CD4-positive, alpha-beta T cell (primary cell): Measurements from ENCODE around the gene ABCC12. TPM values are rescaled to one million over a fixed set of nuclear protein-coding genes. Genes with fewer than 3 reads are reported as not detected.
A peak's percentile ranks its signal among the peaks of the same experiment; 100 is the strongest.

Experiments used
- ATAC-seq: fragments of 200-7000 bp; cut with Tn5 transposase; one replicate; pipeline ENCODE4 v1.10.0; 2022; ENCODE audit warnings: mild to moderate bottlenecking; ENCODE audit not compliant: poor library complexity
- CTCF ChIA-PET: fragments of 350-600 bp; sonication (Branson Sonifier 250); formaldehyde crosslinking; loops from one replicate; lab custom pipeline; 2021; ENCODE audit warnings: antibody characterized with exemption, inconsistent platforms; lab: Charles Lee
- POLR2A ChIA-PET: fragments of 350-600 bp; sonication (Branson Sonifier 250); formaldehyde crosslinking; loops from one replicate; lab custom pipeline; 2021; ENCODE audit warnings: antibody characterized with exemption, inconsistent platforms; lab: Charles Lee
- DNase-seq, 14 experiments: peaks; one replicate each; pipeline ENCODE4 v3.0.0-alpha.2; 2013 to 2020; ENCODE audit warnings: mixed read lengths in 2 of 14
- H3K27ac ChIP-seq, 2 donors: one replicate each; pipeline versions ENCODE4 v1.5.1 to v1.7.0; 2013; ENCODE audit warnings: low read length in 2 of 2, low read depth in 1 of 2, mild to moderate bottlenecking in 1 of 2
- H3K27me3 ChIP-seq, 2 experiments: 1 replicate in 1 of 2; 2 replicates in 1 of 2; pipeline versions ENCODE4 v1.6.1 to v1.7.0; 2013; ENCODE audit warnings: low read length in 2 of 2, control low read depth in 1 of 2, mild to moderate bottlenecking in 1 of 2, moderate library complexity in 1 of 2; ENCODE audit not compliant: insufficient read depth in 2 of 2, control insufficient read depth in 1 of 2
- H3K36me3 ChIP-seq: one replicate; pipeline ENCODE4 v1.6.1; 2013; ENCODE audit warnings: low read length, control low read depth; ENCODE audit not compliant: insufficient read depth
- H3K4me1 ChIP-seq: one replicate; pipeline ENCODE4 v1.6.1; 2013; ENCODE audit warnings: low read length, control low read depth; ENCODE audit not compliant: insufficient read depth
- H3K4me3 ChIP-seq: one replicate; pipeline ENCODE4 v1.5.1; 2013; ENCODE audit warnings: mild to moderate bottlenecking, low read length, moderate library complexity
- H3K9me3 ChIP-seq, 2 experiments: 1 replicate in 1 of 2; 2 replicates in 1 of 2; pipeline versions ENCODE4 v1.6.1 to v1.7.0; 2013; ENCODE audit warnings: low read length in 2 of 2, mild to moderate bottlenecking in 2 of 2, control low read depth in 1 of 2, moderate library complexity in 1 of 2; ENCODE audit not compliant: control insufficient read depth in 1 of 2, insufficient read depth in 1 of 2
- H3K27ac Mint-ChIP-seq: one replicate; pipeline ENCODE4 v1.8.0; 2020; ENCODE audit warnings: mixed read lengths
- H3K27me3 Mint-ChIP-seq: one replicate; pipeline ENCODE4 v1.8.0; 2021; ENCODE audit warnings: mixed read lengths
- H3K36me3 Mint-ChIP-seq: one replicate; pipeline ENCODE4 v1.8.0; 2021; ENCODE audit warnings: low read depth, mixed read lengths
- H3K4me1 Mint-ChIP-seq: one replicate; pipeline ENCODE4 v1.8.0; 2021; ENCODE audit warnings: low read depth, mixed read lengths
- H3K4me3 Mint-ChIP-seq: one replicate; pipeline ENCODE4 v1.8.0; 2020; ENCODE audit warnings: mild to moderate bottlenecking, mixed read lengths
- H3K9me3 Mint-ChIP-seq: one replicate; pipeline ENCODE4 v1.8.0; 2020; ENCODE audit warnings: mixed read lengths
- CTCF ChIP-seq: fragments of 200-600 bp; IDR thresholded peaks from one replicate; pipeline ENCODE4 v1.8.0; 2022; ENCODE audit warnings: antibody characterized with exemption, mild to moderate bottlenecking
- intact Hi-C, 2 experiments: fragments of 100-400 bp; cut with DNase I in 1 of 2; cut with micrococcal nuclease in 1 of 2; formaldehyde crosslinking; loops; one replicate each; pipeline versions ENCODE4 v1.15.1 to v1.9.0; 2023 to 2025; cut with DNase I, micrococcal nuclease
- total RNA-seq, 174 experiments: library from RNA in 2 of 174; stranded (reverse) in 2 of 174; gene quantifications; one replicate each; pipeline ENCODE4 v1.2.3 and lab custom pipeline; 2021 to 2026

ABCC12 gene
- total RNA-seq, 2 experiments from 2014 or later, result not detected

GRCh38 chr16:48165961-48166578 is 10.3 kb upstream of the ABCC12 start:
- Histone ChIP-seq H3K27ac (no peak overlapping the region), H3K27me3 (no peaks in the 10 kb centered on the region), H3K9me3 (no peaks in the 10 kb centered on the region), H3K4me3 (no peak overlapping the region), H3K36me3 (no peaks in the 10 kb centered on the region), H3K4me1 (peaks cover 5% of the 10 kb centered on the region)
- H3K4me3 Mint-ChIP-seq, result no peak overlapping the region
- no peaks in the 10 kb centered on the region for H3K9me3 Mint-ChIP-seq
- peaks cover 5% of the 10 kb centered on the region for H3K4me1 Mint-ChIP-seq
- ATAC-seq (no peak), DNase-seq (no peak)
- H3K27me3 Mint-ChIP-seq, result no peaks in the 10 kb centered on the region
- no peaks in the 10 kb centered on the region for H3K36me3 Mint-ChIP-seq
- H3K27ac Mint-ChIP-seq, result no peak overlapping the region
- TF ChIP-seq CTCF, result no peak
- CTCF ChIA-PET, result interaction anchor here (0.6 to 2.1 kb wide), 3 partner anchors 11 to 1128 kb away, joined by 3 to 15 read pairs (median 4); no protein-coding TSS in a partner anchor
- POLR2A ChIA-PET, result no interaction called here
- intact Hi-C loops, result loop anchor here (2.0 kb wide), 4 partner anchors 1023 to 1219 kb away; partner anchors contain the start of gene NETO2 (in 2 of the 2)

- DNase-seq (peak; percentile 37 to 79 (median 57)), ATAC-seq (peak; percentile 81)
- H3K4me1 ChIP-seq, result peaks cover 5% of the 10 kb centered on the region
- intact Hi-C loops, result loop anchor here (2.0 to 5.0 kb wide), 5 partner anchors 1022 to 1313 kb away; partner anchors contain the start of gene NETO2 (in 2 of the 2)
- no peaks in the 10 kb centered on the region for H3K9me3 ChIP-seq
- Mint-ChIP-seq H3K36me3 (no peaks in the 10 kb centered on the region), H3K4me3 (no peak overlapping the region), H3K9me3 (no peaks in the 10 kb centered on the region), H3K4me1 (peaks cover 5% of the 10 kb centered on the region), H3K27ac (no peak overlapping the region), H3K27me3 (no peaks in the 10 kb centered on the region)
- POLR2A ChIA-PET, result interaction anchor here (1.0 kb wide), 1 partner anchor 1128 kb away, joined by 4 read pairs; no protein-coding TSS in a partner anchor
- TF ChIP-seq CTCF, result peak; percentile 81
- CTCF ChIA-PET, result interaction anchor here (1.0 to 2.1 kb wide), 7 partner anchors 10 to 1311 kb away, joined by 3 to 15 read pairs (median 4); no protein-coding TSS in a partner anchor
- no peaks in the 10 kb centered on the region for H3K27me3 ChIP-seq
- H3K36me3 ChIP-seq, result no peaks in the 10 kb centered on the region
- no peak overlapping the region for H3K27ac ChIP-seq
- H3K4me3 ChIP-seq, result no peak overlapping the region
Measured at GRCh38 chr16:48164907-48165715, 9.3 kb upstream of the ABCC12 start.

- Mint-ChIP-seq H3K27ac (no peak overlapping the region), H3K4me1 (peaks cover 5% of the 10 kb centered on the region), H3K4me3 (no peak overlapping the region), H3K27me3 (no peaks in the 10 kb centered on the region), H3K9me3 (no peaks in the 10 kb centered on the region), H3K36me3 (no peaks in the 10 kb centered on the region)
- Histone ChIP-seq H3K9me3 (no peaks in the 10 kb centered on the region), H3K4me1 (peaks cover 5% of the 10 kb centered on the region), H3K27me3 (no peaks in the 10 kb centered on the region), H3K27ac (no peak overlapping the region), H3K36me3 (no peaks in the 10 kb centered on the region), H3K4me3 (no peak overlapping the region)
- DNase-seq (no peak), ATAC-seq (no peak)
- intact Hi-C loops, result loop anchor here in 1 of 2 experiments (5.0 kb wide), 1 partner anchor 1311 kb away; no protein-coding TSS in a partner anchor
- CTCF ChIA-PET, result interaction anchor here (0.6 kb wide), 1 partner anchor 1155 kb away, joined by 6 read pairs; no protein-coding TSS in a partner anchor
- TF ChIP-seq CTCF, result no peak
- POLR2A ChIA-PET, result no interaction called here
Measured at GRCh38 chr16:48162839-48163410, 7.1 kb upstream of the ABCC12 start.
